Caco-2 (cell line): Measurements from ENCODE around the gene LMOD3. TPM values are rescaled to one million over a fixed set of nuclear protein-coding genes. Genes with fewer than 3 reads are reported as not detected.
A peak's percentile ranks its signal among the peaks of the same experiment; 100 is the strongest.

Experiments
- BruUV-seq: library from RNA; stranded (reverse); fragments of 400-500 nt; replicated peaks from 2 replicates; lab custom pipeline; 2021; lab: Mats Ljungman, UMichigan
- CTCF ChIA-PET: fragments of 300-600 bp; sonication (Branson Sonifier 250); formaldehyde crosslinking; loops from one replicate; lab custom pipeline; 2022; ENCODE audit warnings: antibody characterized with exemption; lab: Charles Lee
- POLR2A ChIA-PET: fragments of 300-600 bp; sonication (Branson Sonifier 250); formaldehyde crosslinking; loops from one replicate; lab custom pipeline; 2022; ENCODE audit warnings: antibody characterized with exemption; lab: Charles Lee
- DNase-seq, 2 experiments: peaks; one replicate each; pipeline versions ENCODE4 v3.0.0 to v3.0.0-alpha.2; 2020 to 2022
- H3K27me3 ChIP-seq: replicated peaks from 2 replicates; pipeline ENCODE4 v1.6.0; 2011; ENCODE audit warnings: low read length; ENCODE audit not compliant: control insufficient read depth, insufficient read depth
- H3K36me3 ChIP-seq: 2 replicates; pipeline ENCODE4 v1.5.1; 2011; ENCODE audit warnings: low read length; ENCODE audit not compliant: control insufficient read depth, insufficient read depth
- H3K4me1 ChIP-seq: fragments of 250-450 bp; sonication (Bioruptor Pico); 2 replicates; pipeline ENCODE4 v1.5.1; 2020; ENCODE audit warnings: mild to moderate bottlenecking
- H3K4me3 ChIP-seq: 2 replicates; pipeline ENCODE4 v1.5.1; 2011; ENCODE audit warnings: low read depth, mild to moderate bottlenecking, control low read depth, low read length
- H3K9me3 ChIP-seq: fragments of 250-450 bp; sonication (Bioruptor Pico); 2 replicates; pipeline ENCODE4 v1.5.1; 2020; ENCODE audit warnings: mild to moderate bottlenecking, moderate library complexity
- H3K27ac Mint-ChIP-seq: one replicate; pipeline ENCODE4 v1.8.0; 2022; ENCODE audit warnings: mixed read lengths; ENCODE audit not compliant: unreplicated experiment
- H3K27me3 Mint-ChIP-seq: one replicate; pipeline ENCODE4 v1.8.0; 2022; ENCODE audit warnings: mixed read lengths; ENCODE audit not compliant: insufficient read depth, unreplicated experiment
- H3K36me3 Mint-ChIP-seq: one replicate; pipeline ENCODE4 v1.8.0; 2022; ENCODE audit warnings: mild to moderate bottlenecking, mixed read lengths; ENCODE audit not compliant: insufficient read depth, unreplicated experiment
- H3K4me1 Mint-ChIP-seq: one replicate; pipeline ENCODE4 v1.8.0; 2022; ENCODE audit warnings: low read depth, mixed read lengths; ENCODE audit not compliant: unreplicated experiment
- H3K4me3 Mint-ChIP-seq: one replicate; pipeline ENCODE4 v1.8.0; 2022; ENCODE audit warnings: mild to moderate bottlenecking, moderate library complexity, mixed read lengths; ENCODE audit not compliant: unreplicated experiment
- H3K9me3 Mint-ChIP-seq: one replicate; pipeline ENCODE4 v1.8.0; 2022; ENCODE audit warnings: mixed read lengths; ENCODE audit not compliant: unreplicated experiment
- CTCF ChIP-seq, 2 experiments: fragments of 200-600 bp in 1 of 2; IDR thresholded peaks; 1 replicate in 1 of 2; 2 replicates in 1 of 2; pipeline versions ENCODE4 v1.5.1 to v1.8.0; 2011 to 2022; ENCODE audit warnings: antibody characterized with exemption in 1 of 2, control low read depth in 1 of 2, inconsistent platforms in 1 of 2, low read depth in 1 of 2, low read length in 1 of 2, mild to moderate bottlenecking in 1 of 2, moderate library complexity in 1 of 2; ENCODE audit not compliant: insufficient read depth in 1 of 2, severe bottlenecking in 1 of 2, unreplicated experiment in 1 of 2
- intact Hi-C: fragments of 100-400 bp; cut with micrococcal nuclease; formaldehyde crosslinking; loops from one replicate; pipeline ENCODE4 v1.10.0; 2022; ENCODE audit not compliant: unreplicated experiment
- total RNA-seq: library from RNA; stranded (reverse); gene quantifications from 2 replicates; pipeline ENCODE4 v1.2.3, GENCODE V29; 2022

The LMOD3 gene
- total RNA-seq, 1 experiment from 2014 or later, result not detected

DNA sequence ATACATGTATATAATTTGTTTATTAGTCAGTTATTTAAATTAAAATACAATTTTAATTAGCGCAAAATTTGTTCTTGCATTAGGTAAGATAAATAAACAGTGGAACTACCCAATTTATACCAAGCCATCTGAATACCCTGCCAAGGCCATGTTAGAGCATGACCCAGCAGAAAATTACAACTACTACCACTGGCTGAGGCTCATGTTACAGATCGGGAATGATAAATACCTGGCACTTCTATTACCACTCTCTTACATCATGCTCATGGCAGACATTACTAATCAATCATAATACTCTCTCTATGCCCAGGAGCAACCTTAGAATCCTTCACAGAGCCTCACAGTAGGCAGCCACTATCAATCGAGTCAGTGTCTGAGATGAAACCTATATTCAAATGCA lies 21.2 kb upstream of the LMOD3 start:
- H3K9me3 Mint-ChIP-seq, result no peaks in the 10 kb centered on the region
- no peaks in the 10 kb centered on the region for H3K9me3 ChIP-seq
- ChIA-PET POLR2A (no interaction called here), CTCF (no interaction called here)
- no peak overlapping the region for H3K4me3 Mint-ChIP-seq
- H3K36me3 ChIP-seq, result no peaks in the 10 kb centered on the region
- no TSS peak for BruUV-seq
- DNase-seq, result peak in 1 of 2 experiments; percentile 14
- peaks cover 13% of the 10 kb centered on the region for H3K4me1 Mint-ChIP-seq
- no peaks in the 10 kb centered on the region for H3K4me1 ChIP-seq
- H3K27ac Mint-ChIP-seq, result peak overlapping the region; percentile 2
- H3K27me3 ChIP-seq, result no peaks in the 10 kb centered on the region
- no peak overlapping the region for H3K4me3 ChIP-seq
- H3K36me3 Mint-ChIP-seq, result no peaks in the 10 kb centered on the region
- TF ChIP-seq CTCF (IDR thresholded peaks at IDR 0.05; ENCODE audit: insufficient read depth in 1 of 2, low read depth in 1 of 2, low read length in 1 of 2, severe bottlenecking in 1 of 2, unreplicated experiment in 1 of 2), result no peak
- intact Hi-C loops, result no loop called here
- peaks cover 13% of the 10 kb centered on the region for H3K27me3 Mint-ChIP-seq

- Histone ChIP-seq H3K9me3 (no peaks in the 10 kb centered on the region), H3K27me3 (no peaks in the 10 kb centered on the region), H3K4me3 (no peak overlapping the region), H3K36me3 (no peaks in the 10 kb centered on the region), H3K4me1 (no peaks in the 10 kb centered on the region)
- TF ChIP-seq CTCF (IDR thresholded peaks at IDR 0.05; ENCODE audit: insufficient read depth in 1 of 2, low read depth in 1 of 2, low read length in 1 of 2, severe bottlenecking in 1 of 2, unreplicated experiment in 1 of 2), result no peak
- ChIA-PET POLR2A (no interaction called here), CTCF (no interaction called here)
- no TSS peak for BruUV-seq
- no peak overlapping the region for H3K27ac Mint-ChIP-seq
- peaks cover 13% of the 10 kb centered on the region for H3K4me1 Mint-ChIP-seq
- DNase-seq, result no peak
- H3K9me3 Mint-ChIP-seq, result no peaks in the 10 kb centered on the region
- no peak overlapping the region for H3K4me3 Mint-ChIP-seq
- no peaks in the 10 kb centered on the region for H3K36me3 Mint-ChIP-seq
- intact Hi-C loops, result no loop called here
- peaks cover 13% of the 10 kb centered on the region for H3K27me3 Mint-ChIP-seq
Measured at GRCh38 chr3:69142797-69143454, 20.5 kb upstream of the LMOD3 start.

DNA sequence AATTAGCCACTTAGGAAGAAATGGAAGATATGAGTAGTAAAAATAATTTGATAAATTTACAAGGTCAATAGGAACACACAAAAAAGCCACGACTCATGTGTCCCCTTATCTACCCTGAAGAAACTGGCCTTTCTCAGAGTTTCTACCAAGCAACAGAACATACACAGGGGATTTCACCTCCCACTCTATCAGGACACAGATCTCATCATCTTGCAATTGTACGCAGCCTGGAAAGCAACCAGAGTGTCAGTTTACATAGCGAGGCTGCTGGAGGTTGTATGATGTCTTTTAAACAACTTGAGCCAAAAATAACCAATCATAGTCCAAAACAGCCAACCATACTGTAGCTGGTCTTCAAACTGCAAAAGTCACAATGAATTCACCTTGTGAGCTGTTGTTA lies 19.7 kb upstream of the LMOD3 start:
- Mint-ChIP-seq H3K27ac (no peak overlapping the region), H3K36me3 (no peaks in the 10 kb centered on the region), H3K9me3 (no peaks in the 10 kb centered on the region), H3K4me1 (peaks cover 13% of the 10 kb centered on the region), H3K4me3 (no peak overlapping the region), H3K27me3 (peaks cover 13% of the 10 kb centered on the region)
- Histone ChIP-seq H3K4me3 (no peak overlapping the region), H3K4me1 (no peaks in the 10 kb centered on the region), H3K27me3 (no peaks in the 10 kb centered on the region), H3K36me3 (no peaks in the 10 kb centered on the region), H3K9me3 (no peaks in the 10 kb centered on the region)
- intact Hi-C loops, result no loop called here
- CTCF ChIA-PET, result no interaction called here
- POLR2A ChIA-PET, result no interaction called here
- no TSS peak for BruUV-seq
- DNase-seq, result no peak
- TF ChIP-seq CTCF (IDR thresholded peaks at IDR 0.05; ENCODE audit: insufficient read depth in 1 of 2, low read depth in 1 of 2, low read length in 1 of 2, severe bottlenecking in 1 of 2, unreplicated experiment in 1 of 2), result no peak
